Epithelial cell of esophagus (primary cell): ENCODE data around the gene SNED1.

Experiments
- DNase-seq: peaks from one replicate; pipeline ENCODE4 v3.0.0; 2010; ENCODE audit warnings: low read depth
- H3K4me3 ChIP-seq: 2 replicates; pipeline ENCODE4 v1.5.1; 2011; ENCODE audit warnings: mild to moderate bottlenecking, low read length, control low read depth
- CTCF ChIP-seq: IDR thresholded peaks from 2 replicates; pipeline ENCODE4 v1.5.1; 2011; ENCODE audit warnings: low read depth, mild to moderate bottlenecking, low read length, control low read depth, inconsistent platforms; ENCODE audit not compliant: insufficient read depth; ENCODE audit errors: missing control alignments

Gene SNED1

GRCh38 chr2:241033994-241034393 is 35.6 kb downstream of the SNED1 start:
- no peak for DNase-seq
- TF ChIP-seq CTCF = no peak
- no peak overlapping the region for H3K4me3 ChIP-seq

GRCh38 chr2:241034490-241035141 is 36.2 kb downstream of the SNED1 start:
- no peak for DNase-seq
- TF ChIP-seq CTCF = no peak

GRCh38 chr2:241035142-241035817 is 36.9 kb downstream of the SNED1 start:
- no peak overlapping the region for H3K4me3 ChIP-seq
- no peak for DNase-seq
- TF ChIP-seq CTCF = no peak

More at GRCh38 chr2:241034490-241035141, 36.2 kb downstream of the SNED1 start:
- no peak overlapping the region for H3K4me3 ChIP-seq

GRCh38 chr2:241035818-241036396 is 37.5 kb downstream of the SNED1 start:
- no peak for DNase-seq
- H3K4me3 ChIP-seq = no peak overlapping the region
- no peak for TF ChIP-seq CTCF

- H3K4me3 ChIP-seq = peak overlapping the region; percentile 3
- peak; percentile 9 for DNase-seq
- TF ChIP-seq CTCF = no peak
Measured at GRCh38 chr2:241036397-241036963, 38.1 kb downstream of the SNED1 start.

- DNase-seq = no peak
- no peak overlapping the region for H3K4me3 ChIP-seq
- TF ChIP-seq CTCF = no peak
Measured at GRCh38 chr2:241036964-241037421, 38.6 kb downstream of the SNED1 start.

- no peak for TF ChIP-seq CTCF
- DNase-seq = no peak
- H3K4me3 ChIP-seq = no peak overlapping the region
Measured at GRCh38 chr2:241037498-241037897, 39.1 kb downstream of the SNED1 start.
